Measurements from ENCODE around the gene NPB. TPM values are rescaled to one million over a fixed set of nuclear protein-coding genes. Genes with fewer than 3 reads are reported as not detected.

Gene NPB
- total RNA-seq, 1 donor = 0.10 TPM

- Histone ChIP-seq H3K4me1 (ENCODE audit: insufficient read depth, low read length) (peaks cover 13% of the 10 kb centered on the region), H3K9me3 (ENCODE audit: low read depth, low read length) (no peaks in the 10 kb centered on the region), H3K4me3 (ENCODE audit: low read length) (no peak overlapping the region), H3K27me3 (ENCODE audit: insufficient read depth, low read length) (no peaks in the 10 kb centered on the region)
Measured at GRCh38 chr17:81885869-81886548, 16.0 kb upstream of the NPB start.

- Histone ChIP-seq H3K4me1 (ENCODE audit: insufficient read depth, low read length) (peaks cover 22% of the 10 kb centered on the region), H3K9me3 (ENCODE audit: low read depth, low read length) (no peaks in the 10 kb centered on the region), H3K4me3 (ENCODE audit: low read length) (no peak overlapping the region), H3K27me3 (ENCODE audit: insufficient read depth, low read length) (no peaks in the 10 kb centered on the region)
Measured at GRCh38 chr17:81888105-81888987, 13.7 kb upstream of the NPB start.

- H3K4me3 ChIP-seq (ENCODE audit: low read length) = no peak overlapping the region
- H3K27me3 ChIP-seq (ENCODE audit: insufficient read depth, low read length) = no peaks in the 10 kb centered on the region
- no peaks in the 10 kb centered on the region for H3K9me3 ChIP-seq (ENCODE audit: low read depth, low read length)
- peaks cover 22% of the 10 kb centered on the region for H3K4me1 ChIP-seq (ENCODE audit: insufficient read depth, low read length)
Measured at GRCh38 chr17:81888988-81889595, 12.9 kb upstream of the NPB start.

- no peaks in the 10 kb centered on the region for H3K9me3 ChIP-seq (ENCODE audit: low read depth, low read length)
- H3K4me1 ChIP-seq (ENCODE audit: insufficient read depth, low read length) = peaks cover 22% of the 10 kb centered on the region
- no peaks in the 10 kb centered on the region for H3K27me3 ChIP-seq (ENCODE audit: insufficient read depth, low read length)
- H3K4me3 ChIP-seq (ENCODE audit: low read length) = no peak overlapping the region
Measured at GRCh38 chr17:81889602-81890001, 12.4 kb upstream of the NPB start.

GRCh38 chr17:81890447-81891302 lies 11.4 kb upstream of the NPB start:
- Histone ChIP-seq H3K4me3 (ENCODE audit: low read length) (peak overlapping the region; percentile 63), H3K4me1 (ENCODE audit: insufficient read depth, low read length) (peaks cover 22% of the 10 kb centered on the region), H3K9me3 (ENCODE audit: low read depth, low read length) (no peaks in the 10 kb centered on the region), H3K27me3 (ENCODE audit: insufficient read depth, low read length) (no peaks in the 10 kb centered on the region)

- Histone ChIP-seq H3K4me3 (ENCODE audit: low read length) (peak overlapping the region; percentile 63), H3K27me3 (ENCODE audit: insufficient read depth, low read length) (no peaks in the 10 kb centered on the region), H3K9me3 (ENCODE audit: low read depth, low read length) (no peaks in the 10 kb centered on the region), H3K4me1 (ENCODE audit: insufficient read depth, low read length) (peaks cover 22% of the 10 kb centered on the region)
Measured at GRCh38 chr17:81891303-81891552, 10.8 kb upstream of the NPB start.

- H3K4me3 ChIP-seq (ENCODE audit: low read length) = no peak overlapping the region
- peaks cover 14% of the 10 kb centered on the region for H3K4me1 ChIP-seq (ENCODE audit: insufficient read depth, low read length)
Measured at GRCh38 chr17:81895400-81895799, 6.6 kb upstream of the NPB start.

GRCh38 chr17:81898029-81898866 lies 3.8 kb upstream of the NPB start:
- H3K4me3 ChIP-seq (ENCODE audit: low read length) = no peak overlapping the region
- H3K27me3 ChIP-seq (ENCODE audit: insufficient read depth, low read length) = peaks cover 7% of the 10 kb centered on the region
- no peaks in the 10 kb centered on the region for H3K4me1 ChIP-seq (ENCODE audit: insufficient read depth, low read length)
- no peaks in the 10 kb centered on the region for H3K9me3 ChIP-seq (ENCODE audit: low read depth, low read length)

More at GRCh38 chr17:81895400-81895799, 6.6 kb upstream of the NPB start:
- Histone ChIP-seq H3K9me3 (ENCODE audit: low read depth, low read length) (no peaks in the 10 kb centered on the region), H3K27me3 (ENCODE audit: insufficient read depth, low read length) (no peaks in the 10 kb centered on the region)

GRCh38 chr17:81898885-81899284 lies 3.2 kb upstream of the NPB start:
- Histone ChIP-seq H3K4me1 (ENCODE audit: insufficient read depth, low read length) (no peaks in the 10 kb centered on the region), H3K4me3 (ENCODE audit: low read length) (no peak overlapping the region), H3K27me3 (ENCODE audit: insufficient read depth, low read length) (peaks cover 7% of the 10 kb centered on the region), H3K9me3 (ENCODE audit: low read depth, low read length) (no peaks in the 10 kb centered on the region)

GRCh38 chr17:81899514-81900166 lies 2.4 kb upstream of the NPB start:
- H3K4me1 ChIP-seq (ENCODE audit: insufficient read depth, low read length) = no peaks in the 10 kb centered on the region
- peaks cover 7% of the 10 kb centered on the region for H3K27me3 ChIP-seq (ENCODE audit: insufficient read depth, low read length)
- no peak overlapping the region for H3K4me3 ChIP-seq (ENCODE audit: low read length)
- no peaks in the 10 kb centered on the region for H3K9me3 ChIP-seq (ENCODE audit: low read depth, low read length)

GRCh38 chr17:81900181-81900820 lies 1.7 kb upstream of the NPB start:
- no peak overlapping the region for H3K4me3 ChIP-seq (ENCODE audit: low read length)

GRCh38 chr17:81901167-81902022 lies 643 bp upstream of the NPB start:
- Histone ChIP-seq H3K9me3 (ENCODE audit: low read depth, low read length) (no peaks in the 10 kb centered on the region), H3K27me3 (ENCODE audit: insufficient read depth, low read length) (peaks cover 7% of the 10 kb centered on the region), H3K4me3 (ENCODE audit: low read length) (no peak overlapping the region), H3K4me1 (ENCODE audit: insufficient read depth, low read length) (no peaks in the 10 kb centered on the region)

More at GRCh38 chr17:81900181-81900820, 1.7 kb upstream of the NPB start:
- Histone ChIP-seq H3K9me3 (ENCODE audit: low read depth, low read length) (no peaks in the 10 kb centered on the region), H3K27me3 (ENCODE audit: insufficient read depth, low read length) (peaks cover 7% of the 10 kb centered on the region), H3K4me1 (ENCODE audit: insufficient read depth, low read length) (no peaks in the 10 kb centered on the region)

All from mononuclear cell (primary cell).